IMR-90 (cell line): ENCODE measurements around the gene MGST2. TPM values are rescaled to one million over a fixed set of nuclear protein-coding genes. Genes with fewer than 3 reads are reported as not detected.

Source experiments
- ATAC-seq: fragments of 200-7000 bp; cut with Tn5 transposase; 2 replicates; pipeline ENCODE4 v1.9.1; 2020; ENCODE audit warnings: low read depth, mild to moderate bottlenecking, moderate library complexity
- BruUV-seq: library from RNA; stranded (reverse); fragments of 400-500 nt; replicated peaks from 2 replicates; lab custom pipeline; 2021; lab: Mats Ljungman, UMichigan
- CTCF ChIA-PET: fragments of 300-600 bp; formaldehyde crosslinking; extraction: SDS; loops from one replicate; lab custom pipeline; 2021; ENCODE audit warnings: antibody characterized with exemption; lab: Yijun Ruan, JAX
- POLR2A ChIA-PET: fragments of 300-600 bp; sonication (Branson Sonifier 250); formaldehyde crosslinking; loops from one replicate; lab custom pipeline; 2022; ENCODE audit warnings: antibody characterized with exemption; ENCODE audit not compliant: unreplicated experiment; lab: Charles Lee
- DNase-seq: peaks from one replicate; pipeline ENCODE4 v3.0.0; 2013
- H2AFZ ChIP-seq: replicated peaks from 2 replicates; pipeline ENCODE3; 2013; ENCODE audit warnings: low read length, mild to moderate bottlenecking; ENCODE audit not compliant: poor library complexity
- H2AK5ac ChIP-seq: 2 replicates; pipeline ENCODE4 v1.6.1; 2013; ENCODE audit warnings: low read depth, low read length, inconsistent platforms
- H2AK9ac ChIP-seq: replicated peaks from 2 replicates; pipeline ENCODE3; 2013; ENCODE audit warnings: mild to moderate bottlenecking, low read depth, low read length, moderate library complexity; ENCODE audit not compliant: poor library complexity
- H2BK120ac ChIP-seq: 2 replicates; pipeline ENCODE4 v1.6.1; 2013; ENCODE audit warnings: low read depth, low read length, inconsistent platforms
- H2BK15ac ChIP-seq: 3 replicates; pipeline ENCODE4 v1.6.1; 2013; ENCODE audit warnings: low read depth, low read length, inconsistent platforms
- H2BK20ac ChIP-seq: 2 replicates; pipeline ENCODE4 v1.6.1; 2013; ENCODE audit warnings: low read depth, mild to moderate bottlenecking, inconsistent platforms, low read length, moderate library complexity
- H2BK5ac ChIP-seq: 2 replicates; pipeline ENCODE4 v1.6.1; 2013; ENCODE audit warnings: mild to moderate bottlenecking, low read depth, low read length, inconsistent platforms; ENCODE audit not compliant: poor library complexity, severe bottlenecking
- H3K14ac ChIP-seq: replicated peaks from 2 replicates; pipeline ENCODE4 v1.6.1; 2013; ENCODE audit warnings: low read depth, low read length, inconsistent platforms
- H3K18ac ChIP-seq: 2 replicates; pipeline ENCODE4 v1.6.1; 2013; ENCODE audit warnings: low read depth, low read length, control low read depth
- H3K23ac ChIP-seq: 2 replicates; pipeline ENCODE4 v1.6.1; 2013; ENCODE audit warnings: low read depth, low read length, inconsistent platforms
- H3K27ac ChIP-seq: 2 replicates; pipeline ENCODE4 v1.5.1; 2013; ENCODE audit warnings: mild to moderate bottlenecking, control low read depth, low read length; ENCODE audit not compliant: insufficient read depth
- H3K27me3 ChIP-seq: 2 replicates; pipeline ENCODE4 v1.6.1; 2013; ENCODE audit warnings: low read length; ENCODE audit not compliant: control insufficient read depth, insufficient read depth
- H3K36me3 ChIP-seq: 2 replicates; pipeline ENCODE4 v1.6.1; 2013; ENCODE audit warnings: low read length, mixed read lengths; ENCODE audit not compliant: control insufficient read depth, insufficient read depth
- H3K4ac ChIP-seq: 2 replicates; pipeline ENCODE4 v1.6.1; 2013; ENCODE audit warnings: low read depth, low read length, inconsistent platforms
- H3K4me1 ChIP-seq: 2 replicates; pipeline ENCODE4 v1.6.1; 2013; ENCODE audit warnings: low read length, mixed read lengths; ENCODE audit not compliant: control insufficient read depth, insufficient read depth
- H3K4me2 ChIP-seq: 2 replicates; pipeline ENCODE4 v1.6.1; 2013; ENCODE audit warnings: low read depth, mild to moderate bottlenecking, control low read depth, low read length, moderate library complexity
- H3K4me3 ChIP-seq: 2 replicates; pipeline ENCODE4 v1.5.1; 2013; ENCODE audit warnings: low read depth, mild to moderate bottlenecking, control low read depth, low read length, moderate library complexity; ENCODE audit not compliant: insufficient read depth
- H3K56ac ChIP-seq: 2 replicates; pipeline ENCODE4 v1.6.1; 2013; ENCODE audit warnings: low read length, inconsistent platforms; ENCODE audit not compliant: insufficient read depth; ENCODE audit errors: extremely low read depth
- H3K79me1 ChIP-seq, 2 experiments: 2 replicates each; pipeline ENCODE4 v1.6.1; 2013; ENCODE audit warnings: low read length in 2 of 2, inconsistent platforms in 1 of 2, low read depth in 1 of 2
- H3K9ac ChIP-seq: 2 replicates; pipeline ENCODE4 v1.6.1; 2013; ENCODE audit warnings: low read depth, low read length, control low read depth
- H3K9me1 ChIP-seq: 2 replicates; pipeline ENCODE4 v1.6.1; 2013; ENCODE audit warnings: low read length, inconsistent platforms; ENCODE audit not compliant: insufficient read depth
- H3K9me3 ChIP-seq: 2 replicates; pipeline ENCODE4 v1.6.1; 2013; ENCODE audit warnings: low read length; ENCODE audit not compliant: control insufficient read depth, insufficient read depth
- H4K20me1 ChIP-seq: 2 replicates; pipeline ENCODE4 v1.6.1; 2013; ENCODE audit warnings: low read length, inconsistent platforms; ENCODE audit not compliant: insufficient read depth
- H4K5ac ChIP-seq: 2 replicates; pipeline ENCODE4 v1.6.1; 2013; ENCODE audit warnings: mild to moderate bottlenecking, low read depth, low read length, control low read depth
- H4K8ac ChIP-seq, 2 experiments: 2 replicates each; pipeline ENCODE4 v1.6.1; 2013; ENCODE audit warnings: low read depth in 2 of 2, low read length in 2 of 2, control low read depth in 1 of 2, inconsistent platforms in 1 of 2
- H4K91ac ChIP-seq: 2 replicates; pipeline ENCODE4 v1.6.1; 2013; ENCODE audit warnings: low read depth, low read length, inconsistent platforms; ENCODE audit not compliant: insufficient read depth
- BHLHE40 ChIP-seq: fragments of 150-350 bp; IDR thresholded peaks from 2 replicates; pipeline ENCODE4 v1.6.1; 2016; ENCODE audit warnings: mild to moderate bottlenecking, low read depth, low read length
- CEBPB ChIP-seq: IDR thresholded peaks from 2 replicates; pipeline ENCODE4 v1.6.1; 2012; ENCODE audit warnings: low read depth, low read length, improper control_type of control experiment
- CHD1 ChIP-seq: IDR thresholded peaks from 2 replicates; pipeline ENCODE4 v1.6.1; 2012; ENCODE audit warnings: low read depth, low read length, improper control_type of control experiment
- ELK1 ChIP-seq: fragments of 150-350 bp; IDR thresholded peaks from 2 replicates; pipeline ENCODE4 v1.6.1; 2016; ENCODE audit warnings: low read depth, mild to moderate bottlenecking, low read length, moderate library complexity, borderline replicate concordance
- FOS ChIP-seq: fragments of 150-350 bp; IDR thresholded peaks from 2 replicates; pipeline ENCODE4 v1.6.1; 2016; ENCODE audit warnings: low read depth, low read length
- MAFK ChIP-seq: IDR thresholded peaks from 2 replicates; pipeline ENCODE4 v1.6.1; 2012; ENCODE audit warnings: low read depth, low read length, improper control_type of control experiment
- MXI1 ChIP-seq: IDR thresholded peaks from 2 replicates; pipeline ENCODE4 v1.6.1; 2012; ENCODE audit warnings: low read depth, mild to moderate bottlenecking, low read length, moderate library complexity, borderline replicate concordance
- NFE2L2 ChIP-seq: fragments of 150-350 bp; IDR thresholded peaks from 2 replicates; pipeline ENCODE4 v1.6.1; 2016; ENCODE audit warnings: low read depth, mild to moderate bottlenecking, low read length
- POLR2A ChIP-seq: IDR thresholded peaks from 2 replicates; pipeline ENCODE4 v1.6.1; 2012; ENCODE audit warnings: mild to moderate bottlenecking, low read depth, low read length
- RAD21 ChIP-seq: IDR thresholded peaks from 2 replicates; pipeline ENCODE4 v1.6.1; 2012; ENCODE audit warnings: low read length, improper control_type of control experiment
- RCOR1 ChIP-seq: IDR thresholded peaks from 2 replicates; pipeline ENCODE4 v1.6.1; 2012; ENCODE audit warnings: mild to moderate bottlenecking, low read length, improper control_type of control experiment; ENCODE audit not compliant: insufficient replicate concordance
- RFX5 ChIP-seq: IDR thresholded peaks from 2 replicates; pipeline ENCODE4 v1.8.0; 2012; ENCODE audit warnings: low read depth, mild to moderate bottlenecking, low read length, moderate library complexity
- SMC3 ChIP-seq: fragments of 150-350 bp; IDR thresholded peaks from 2 replicates; pipeline ENCODE4 v1.6.1; 2016; ENCODE audit warnings: low read depth, mild to moderate bottlenecking, antibody characterized with exemption, low read length, moderate library complexity
- USF2 ChIP-seq: fragments of 150-350 bp; IDR thresholded peaks from 2 replicates; pipeline ENCODE4 v1.6.1; 2017; ENCODE audit warnings: mild to moderate bottlenecking, antibody characterized with exemption, low read length, low read depth
- WGBS, 2 experiments: methylation state at CpG; one replicate each; pipeline versions ENCODE4 v1.1.5 to v1.1.7; 2013; ENCODE audit warnings: missing lambda C conversion rate in 2 of 2; ENCODE audit not compliant: insufficient read length in 1 of 2; ENCODE audit errors: extremely low coverage in 2 of 2; 5-methylcytosine and 5-hydroxymethylcytosine counted together
- dilution Hi-C: fragments of 300-500 bp; cut with HindIII; formaldehyde crosslinking; loops from one replicate; pipeline ENCODE4 v1.14.3; 2018; ENCODE audit warnings: low sequenced_read_pairs; ENCODE audit not compliant: unreplicated experiment
- in situ Hi-C: fragments of 300-500 bp; cut with MboI; formaldehyde crosslinking; loops from 3 replicates; pipeline ENCODE4 v1.14.3; 2019; ENCODE audit warnings: low sequenced_read_pairs, inconsistent platforms, mixed read lengths
- intact Hi-C: fragments of 100-400 bp; cut with micrococcal nuclease; formaldehyde crosslinking; loops from 2 replicates; pipeline ENCODE4 v1.10.0; 2022
- polyA plus RNA-seq, 3 experiments: library from polyadenylated mRNA; depleted of rRNA; stranded (reverse); fragments of >200 nt; gene quantifications; 2 replicates each; pipeline ENCODE4 v1.2.3, GENCODE V29; 2012; ENCODE audit warnings: low replicate concordance in 1 of 3
- total RNA-seq: library from RNA; depleted of rRNA; stranded (reverse); fragments of >200 nt; gene quantifications from 2 replicates; pipeline ENCODE4 v1.2.3, GENCODE V29; 2012

The MGST2 gene
- total and polyA plus RNA-seq, 2 of the 4 experiments (the other 2 are of a cell fraction) = 4.8 to 10.5 TPM

- no peak overlapping the region for H2BK20ac ChIP-seq
- H3K4ac ChIP-seq = no peak overlapping the region
- no peak overlapping the region for H2BK120ac ChIP-seq
- POLR2A ChIA-PET = no interaction called here
- H3K79me1 ChIP-seq = no peaks in the 10 kb centered on the region
- H3K27me3 ChIP-seq = peaks cover 38% of the 10 kb centered on the region
- CTCF ChIA-PET = interaction anchor here (1.0 to 1.7 kb wide), 3 partner anchors 12 to 24 kb away, joined by 3 to 5 read pairs (median 3); no protein-coding TSS in a partner anchor
- H3K9me1 ChIP-seq = no peaks in the 10 kb centered on the region
- H3K9me3 ChIP-seq = no peaks in the 10 kb centered on the region
- no peaks in the 10 kb centered on the region for H3K36me3 ChIP-seq
- H2BK5ac ChIP-seq = no peak overlapping the region
- no peak overlapping the region for H2AK5ac ChIP-seq
- H3K56ac ChIP-seq = no peak overlapping the region
- in situ Hi-C loops (no loop called here), dilution Hi-C loops (no loop called here), intact Hi-C loops (no loop called here)
- H4K91ac ChIP-seq = no peak overlapping the region
- no peak overlapping the region for H4K8ac ChIP-seq
- H3K23ac ChIP-seq = no peak overlapping the region
- no peak overlapping the region for H4K5ac ChIP-seq
- no peak overlapping the region for H3K18ac ChIP-seq
- BruUV-seq = no TSS peak
- no peak overlapping the region for H3K9ac ChIP-seq
- WGBS, 2 experiments = no CpG with 5 or more reads among the region's 17 CpGs
- H2AFZ ChIP-seq = no peak overlapping the region
- H3K14ac ChIP-seq = no peak overlapping the region
- ATAC-seq (no peak), DNase-seq (no peak)
- TF ChIP-seq CHD1 (no peak), RCOR1 (no peak), BHLHE40 (no peak), RFX5 (no peak), RAD21 (no peak), MXI1 (no peak), CEBPB (no peak), NFE2L2 (no peak), MAFK (no peak), ELK1 (no peak), SMC3 (no peak), FOS (no peak), USF2 (no peak), POLR2A (no peak)
- no peak overlapping the region for H2AK9ac ChIP-seq
- H3K4me3 ChIP-seq = no peak overlapping the region
- H3K4me2 ChIP-seq = no peak overlapping the region
- no peak overlapping the region for H2BK15ac ChIP-seq
- H3K27ac ChIP-seq = no peak overlapping the region
- H4K20me1 ChIP-seq = 0 out of 2 replicates have a peak, but pooled peaks cover 2% of the 10 kb centered on the region
- H3K4me1 ChIP-seq = no peaks in the 10 kb centered on the region
These were observed 32.4 kb upstream of the MGST2 start for GRCh38 chr4:139633195-139633594.
